T-helper 1 cell treated with Interleukin-12 subunit alpha and Interleukin-12 subunit beta and Interleukin-4 antibody, amounts not matched to agents 30 μg/mL and 1 μg/mL, for 36 hours (primary cell): ENCODE data around the gene BRD3.

Experiments used
- H3K27ac Mint-ChIP-seq: one replicate; pipeline ENCODE4 v1.8.0; 2021; ENCODE audit warnings: mild to moderate bottlenecking, mixed read lengths
- H3K27me3 Mint-ChIP-seq: one replicate; pipeline ENCODE4 v1.8.0; 2021; ENCODE audit warnings: low read depth, mixed read lengths
- H3K36me3 Mint-ChIP-seq: one replicate; pipeline ENCODE4 v1.8.0; 2021; ENCODE audit warnings: low read depth, mixed read lengths
- H3K4me1 Mint-ChIP-seq: one replicate; pipeline ENCODE4 v1.8.0; 2021; ENCODE audit warnings: low read depth, mixed read lengths
- H3K4me3 Mint-ChIP-seq: one replicate; pipeline ENCODE4 v1.8.0; 2021; ENCODE audit warnings: mild to moderate bottlenecking, moderate library complexity, mixed read lengths
- H3K9me3 Mint-ChIP-seq: one replicate; pipeline ENCODE4 v1.8.0; 2021; ENCODE audit warnings: mixed read lengths

Gene BRD3

DNA sequence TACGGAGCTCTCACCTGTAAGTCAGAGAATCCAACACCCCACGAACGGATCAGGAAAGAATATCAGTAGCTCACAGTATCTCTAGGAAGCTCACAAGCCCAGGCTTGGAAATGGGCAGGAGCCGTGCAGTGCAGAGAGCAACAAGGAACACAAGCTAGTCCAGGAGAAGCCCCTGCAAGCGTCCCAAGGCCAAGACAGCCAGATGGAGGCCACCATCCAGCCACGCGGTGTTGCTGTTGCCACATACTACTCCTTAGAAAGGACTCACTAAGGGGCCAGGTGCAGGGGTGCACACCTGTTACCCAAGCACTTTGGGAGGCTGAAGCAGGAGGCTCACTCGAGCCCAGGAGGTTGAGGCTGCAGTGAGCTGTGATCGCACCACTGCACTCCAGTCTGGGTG lies 60.3 kb downstream of the BRD3 start:
- Mint-ChIP-seq H3K36me3 (no peaks in the 10 kb centered on the region), H3K4me1 (no peaks in the 10 kb centered on the region), H3K9me3 (peaks cover 6% of the 10 kb centered on the region), H3K4me3 (no peak overlapping the region), H3K27me3 (no peaks in the 10 kb centered on the region), H3K27ac (no peak overlapping the region)

DNA sequence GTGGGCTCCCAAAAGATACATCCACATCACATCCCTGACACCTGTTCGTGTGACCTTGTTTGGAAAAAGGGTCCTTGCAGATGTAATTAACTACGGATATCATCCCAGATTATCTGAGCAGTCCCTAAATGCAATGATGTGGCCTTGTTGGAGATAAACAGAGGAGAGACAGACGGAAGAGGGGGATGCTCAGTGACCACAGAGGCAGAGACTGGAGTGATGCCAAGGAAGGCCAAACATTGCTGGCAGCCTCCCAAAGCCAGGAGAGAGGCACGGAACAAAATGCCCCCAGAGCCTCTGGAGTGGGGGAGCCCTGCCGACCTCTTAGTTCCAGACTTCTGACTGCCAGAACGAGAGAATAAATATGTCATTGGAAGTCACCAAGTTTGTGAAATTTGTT lies 60.7 kb downstream of the BRD3 start:
- no peaks in the 10 kb centered on the region for H3K27me3 Mint-ChIP-seq
- H3K4me1 Mint-ChIP-seq: no peaks in the 10 kb centered on the region
- H3K9me3 Mint-ChIP-seq: peaks cover 6% of the 10 kb centered on the region
- no peak overlapping the region for H3K4me3 Mint-ChIP-seq
- H3K36me3 Mint-ChIP-seq: no peaks in the 10 kb centered on the region
- H3K27ac Mint-ChIP-seq: no peak overlapping the region

DNA sequence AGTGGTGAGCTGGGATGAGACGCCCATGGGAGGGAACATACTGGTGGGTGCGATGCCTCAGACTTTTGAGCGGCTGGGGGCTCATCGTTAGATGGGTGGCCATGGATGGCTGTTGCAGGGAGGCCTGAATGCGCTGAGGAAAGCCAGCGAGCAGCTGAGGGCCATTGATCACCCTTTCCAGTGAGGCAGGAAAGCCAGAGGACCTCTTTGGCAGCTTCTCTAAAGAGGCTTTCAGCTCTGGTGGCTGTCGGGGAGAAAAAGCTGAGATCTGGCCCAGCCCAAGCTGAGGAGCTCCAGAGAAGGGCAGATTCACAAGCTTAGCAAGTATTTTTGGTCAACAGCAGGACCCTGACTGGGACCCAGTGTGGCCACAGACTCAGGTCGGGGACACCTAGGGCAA lies 62.4 kb downstream of the BRD3 start:
- H3K4me3 Mint-ChIP-seq: no peak overlapping the region
- H3K27ac Mint-ChIP-seq: no peak overlapping the region
- H3K27me3 Mint-ChIP-seq: no peaks in the 10 kb centered on the region
- H3K4me1 Mint-ChIP-seq: no peaks in the 10 kb centered on the region
- H3K9me3 Mint-ChIP-seq: no peaks in the 10 kb centered on the region
- no peaks in the 10 kb centered on the region for H3K36me3 Mint-ChIP-seq

DNA sequence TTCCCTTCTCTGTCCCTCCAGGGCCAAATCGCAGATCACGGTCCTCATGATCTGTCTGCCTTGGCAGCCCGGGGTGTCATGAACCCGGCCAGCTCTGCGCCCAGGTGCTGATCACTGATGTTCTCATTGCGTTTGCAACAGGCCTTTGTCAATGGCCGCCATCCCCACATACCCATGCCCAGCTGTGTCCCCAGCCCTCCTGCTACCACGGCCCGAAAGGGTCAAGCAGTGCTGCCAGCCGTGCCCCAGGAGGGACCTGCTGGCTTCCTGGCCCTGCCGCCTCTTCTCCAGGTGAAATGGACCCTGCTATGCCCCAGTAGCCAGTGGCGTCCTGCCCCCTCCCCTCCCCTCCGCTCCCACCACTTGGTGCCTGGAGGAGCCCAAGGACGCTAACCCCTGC lies 62.9 kb downstream of the BRD3 start:
- H3K9me3 Mint-ChIP-seq: no peaks in the 10 kb centered on the region
- no peak overlapping the region for H3K4me3 Mint-ChIP-seq
- no peaks in the 10 kb centered on the region for H3K4me1 Mint-ChIP-seq
- H3K36me3 Mint-ChIP-seq: no peaks in the 10 kb centered on the region
- H3K27me3 Mint-ChIP-seq: no peaks in the 10 kb centered on the region
- no peak overlapping the region for H3K27ac Mint-ChIP-seq

DNA sequence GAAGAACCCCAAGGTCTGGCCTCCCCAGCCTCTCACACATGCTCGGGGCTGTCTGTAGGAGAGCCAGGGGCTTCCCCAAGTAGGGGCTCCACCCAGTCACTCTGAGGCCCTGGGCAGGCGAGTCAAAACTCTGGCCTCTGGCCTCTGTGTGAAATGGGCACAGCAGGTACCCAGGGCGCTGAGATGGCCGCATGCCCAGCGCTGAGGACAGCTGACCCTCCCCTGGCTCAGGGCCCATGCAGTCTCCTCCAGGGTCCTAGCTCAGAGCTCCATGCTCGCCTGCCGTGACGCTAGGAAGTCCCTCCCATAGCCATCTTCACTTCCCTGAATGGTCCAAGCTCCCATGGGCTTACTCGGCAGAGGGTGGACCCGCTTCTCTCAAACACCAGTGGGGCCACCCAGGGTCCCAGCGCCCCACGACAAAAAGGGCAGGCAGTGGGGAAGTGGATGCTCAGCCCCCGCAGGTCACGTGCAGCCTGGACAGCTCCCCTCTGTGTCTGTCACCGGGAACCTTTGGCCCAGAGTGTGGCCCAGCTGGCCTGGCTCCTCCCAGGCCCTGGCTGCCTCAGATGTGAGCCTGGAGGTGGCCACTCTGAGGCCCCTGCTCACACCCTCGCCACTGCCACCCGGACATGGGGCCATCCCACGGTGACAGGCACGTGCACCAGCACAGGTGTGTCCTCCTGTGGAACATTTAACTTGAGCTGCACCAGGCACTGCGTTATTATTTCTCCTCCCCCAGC lies 63.5 kb downstream of the BRD3 start:
- no peaks in the 10 kb centered on the region for H3K4me1 Mint-ChIP-seq
- H3K4me3 Mint-ChIP-seq: no peak overlapping the region

DNA sequence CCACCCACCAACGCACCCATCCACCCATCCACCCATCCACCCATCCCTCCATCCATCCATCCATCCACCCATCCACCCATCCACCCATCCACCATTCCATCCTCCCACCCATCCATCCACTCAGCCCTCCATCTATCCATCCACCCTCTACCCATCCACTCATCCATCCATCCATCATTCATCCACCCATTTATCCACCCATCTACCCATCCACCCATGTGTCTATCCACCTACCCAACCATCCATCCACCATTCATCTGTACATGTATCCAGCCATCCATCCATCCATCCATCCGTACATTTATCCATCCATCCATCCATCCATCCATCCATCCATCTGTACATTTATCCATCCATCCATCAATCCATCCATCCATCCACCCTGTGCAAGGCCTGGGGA lies 64.6 kb downstream of the BRD3 start:
- H3K4me1 Mint-ChIP-seq: no peaks in the 10 kb centered on the region
- no peaks in the 10 kb centered on the region for H3K36me3 Mint-ChIP-seq
- H3K27ac Mint-ChIP-seq: no peak overlapping the region
- H3K27me3 Mint-ChIP-seq: no peaks in the 10 kb centered on the region
- H3K9me3 Mint-ChIP-seq: no peaks in the 10 kb centered on the region
- no peak overlapping the region for H3K4me3 Mint-ChIP-seq

More for the DNA sequence above, 63.5 kb downstream of the BRD3 start:
- Mint-ChIP-seq H3K27me3 (no peaks in the 10 kb centered on the region), H3K9me3 (no peaks in the 10 kb centered on the region), H3K27ac (no peak overlapping the region), H3K36me3 (no peaks in the 10 kb centered on the region)

DNA sequence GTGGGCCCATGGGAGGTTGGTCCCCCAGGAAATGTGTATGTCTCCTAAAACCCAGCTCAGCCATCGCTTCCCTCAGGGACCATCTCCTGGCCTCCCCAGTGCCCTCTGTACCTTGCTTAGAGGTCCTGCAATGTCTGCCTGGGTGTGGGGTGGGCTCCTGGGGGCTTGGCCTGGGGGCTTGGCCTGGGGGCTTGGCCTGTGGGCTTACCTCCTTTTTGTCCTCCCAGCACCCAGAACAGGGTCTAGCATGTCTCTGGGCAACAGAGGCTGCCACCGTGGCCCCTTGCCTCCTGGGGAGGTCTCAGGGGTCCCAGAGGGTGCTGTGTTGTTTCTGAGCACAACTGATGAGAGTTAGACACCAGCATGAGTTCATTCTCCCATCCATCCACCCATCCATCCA lies 65.0 kb downstream of the BRD3 start:
- Mint-ChIP-seq H3K36me3 (no peaks in the 10 kb centered on the region), H3K4me1 (no peaks in the 10 kb centered on the region), H3K27ac (no peak overlapping the region), H3K27me3 (no peaks in the 10 kb centered on the region), H3K4me3 (no peak overlapping the region), H3K9me3 (no peaks in the 10 kb centered on the region)

DNA sequence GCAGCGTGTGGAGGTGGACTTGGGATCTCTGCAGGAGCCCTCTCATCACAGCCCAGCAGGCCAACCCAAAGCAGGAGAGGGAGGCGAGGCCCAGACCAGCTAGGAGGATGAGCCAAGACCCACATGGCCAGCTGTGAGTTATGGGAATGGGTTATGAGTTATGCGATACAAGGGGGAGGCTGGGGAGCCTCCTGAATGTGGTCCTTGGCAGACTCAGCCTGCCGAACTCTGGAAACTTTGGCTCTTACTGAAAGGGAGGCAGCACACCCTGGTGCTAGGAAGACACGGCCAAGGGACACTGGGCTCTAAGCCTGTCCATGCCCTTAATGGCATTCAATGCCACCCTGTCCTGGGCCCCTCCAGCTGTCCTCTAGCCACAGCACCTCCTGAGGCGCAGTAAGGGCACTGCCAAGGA lies 68.0 kb downstream of the BRD3 start:
- no peaks in the 10 kb centered on the region for H3K36me3 Mint-ChIP-seq
- H3K27ac Mint-ChIP-seq: no peak overlapping the region
- peaks cover 3% of the 10 kb centered on the region for H3K27me3 Mint-ChIP-seq
- H3K9me3 Mint-ChIP-seq: no peaks in the 10 kb centered on the region
- no peak overlapping the region for H3K4me3 Mint-ChIP-seq
- H3K4me1 Mint-ChIP-seq: no peaks in the 10 kb centered on the region

DNA sequence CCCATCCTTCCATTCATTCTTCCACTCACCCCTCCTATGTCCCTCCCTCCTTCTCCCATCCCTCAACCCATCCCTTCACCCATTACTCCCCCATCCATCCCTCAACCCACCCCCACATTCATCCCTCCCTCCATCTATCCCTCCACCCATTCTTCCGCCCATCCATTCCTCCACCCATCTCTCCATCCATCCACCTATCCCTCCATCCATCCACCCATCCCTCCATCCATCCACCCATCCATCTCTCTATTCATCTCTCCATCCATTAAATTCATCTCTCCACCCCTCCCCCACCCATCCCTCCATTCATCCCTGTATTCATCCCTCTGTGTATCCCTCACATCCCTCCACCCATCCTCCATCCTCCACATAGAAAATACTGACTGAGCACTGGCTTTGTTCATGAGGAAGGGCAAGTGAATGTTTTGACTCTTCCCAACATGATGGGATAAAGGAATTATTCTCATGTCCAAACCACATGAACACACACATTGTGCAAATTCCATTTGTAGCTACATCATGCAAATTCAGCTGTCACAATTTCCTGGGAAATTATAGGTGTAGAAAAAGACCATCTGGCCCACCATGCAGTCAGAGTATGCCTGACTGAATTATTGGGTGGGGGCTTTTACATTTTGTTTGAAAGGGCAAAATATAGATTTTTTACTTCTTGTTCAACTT lies 68.8 kb downstream of the BRD3 start:
- Mint-ChIP-seq H3K4me3 (no peak overlapping the region), H3K27ac (no peak overlapping the region), H3K36me3 (no peaks in the 10 kb centered on the region), H3K27me3 (peaks cover 7% of the 10 kb centered on the region), H3K4me1 (no peaks in the 10 kb centered on the region), H3K9me3 (no peaks in the 10 kb centered on the region)

DNA sequence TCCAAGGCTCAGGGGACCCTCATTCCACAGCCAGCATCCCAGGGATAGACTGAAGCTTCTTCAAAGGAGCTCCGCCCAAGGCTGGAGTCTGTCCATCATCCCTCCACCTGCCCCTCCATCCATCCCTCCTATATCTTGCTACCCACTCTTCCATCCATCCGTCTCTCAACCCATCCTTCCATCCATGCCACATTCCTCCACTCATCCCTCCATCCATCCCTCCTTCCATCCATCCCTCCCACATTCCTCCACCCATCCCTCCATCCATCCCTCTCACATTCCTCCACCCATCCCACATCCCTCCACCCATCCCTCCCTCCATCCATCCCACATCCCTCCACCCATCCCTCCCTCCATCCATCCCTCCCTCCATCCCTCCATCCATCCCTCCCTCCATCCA lies 70.2 kb downstream of the BRD3 start:
- Mint-ChIP-seq H3K27me3 (peaks cover 9% of the 10 kb centered on the region), H3K4me1 (no peaks in the 10 kb centered on the region), H3K4me3 (no peak overlapping the region), H3K9me3 (no peaks in the 10 kb centered on the region), H3K27ac (no peak overlapping the region), H3K36me3 (no peaks in the 10 kb centered on the region)

DNA sequence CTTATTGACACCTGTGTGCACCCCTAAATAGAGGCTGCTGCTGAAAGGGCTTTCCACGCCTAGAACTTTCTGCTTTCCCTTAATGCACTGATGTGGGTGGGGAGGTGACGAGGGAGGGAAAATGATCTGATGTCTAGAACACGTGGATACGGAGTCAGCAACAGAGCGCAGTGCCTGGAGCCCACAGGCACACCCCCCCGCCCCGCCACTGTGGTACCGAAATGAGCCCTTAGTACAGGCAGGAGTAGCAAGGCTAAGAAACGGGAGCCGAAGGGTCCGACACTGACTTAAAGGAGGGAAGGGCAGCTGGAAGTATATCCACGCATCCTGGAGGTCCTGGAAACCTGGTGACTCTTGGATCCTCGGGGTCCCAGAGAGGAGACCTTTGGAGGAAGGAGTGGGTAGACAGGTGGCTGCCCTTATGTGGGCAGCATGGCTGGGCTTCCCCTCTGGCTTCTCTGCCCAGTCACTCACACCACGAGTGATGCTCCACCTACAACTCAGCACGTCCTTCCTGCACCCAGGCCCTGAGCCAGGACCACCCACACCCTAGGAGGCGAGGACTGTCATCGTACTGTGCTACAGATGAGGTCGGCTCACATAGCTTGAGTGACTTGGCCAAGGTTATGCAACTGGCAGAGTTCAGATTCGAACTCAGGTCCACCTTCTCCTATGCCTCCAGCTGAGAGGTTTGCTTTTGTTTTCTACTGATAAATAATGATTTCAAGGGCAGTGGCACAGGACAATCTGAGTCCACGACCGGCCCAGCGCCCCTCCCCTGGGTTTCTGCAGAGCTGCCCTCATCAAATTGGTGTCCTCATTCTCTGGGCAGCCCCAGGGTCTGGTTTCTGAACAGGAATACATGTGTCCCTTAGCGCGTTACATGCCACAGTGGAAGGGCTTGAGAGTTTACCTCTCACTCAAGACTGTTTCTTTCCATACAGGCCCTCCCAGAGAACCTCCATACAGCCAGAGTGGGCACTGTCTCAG lies 71.0 kb downstream of the BRD3 start:
- H3K9me3 Mint-ChIP-seq: no peaks in the 10 kb centered on the region
- peaks cover 9% of the 10 kb centered on the region for H3K27me3 Mint-ChIP-seq
- no peak overlapping the region for H3K4me3 Mint-ChIP-seq

DNA sequence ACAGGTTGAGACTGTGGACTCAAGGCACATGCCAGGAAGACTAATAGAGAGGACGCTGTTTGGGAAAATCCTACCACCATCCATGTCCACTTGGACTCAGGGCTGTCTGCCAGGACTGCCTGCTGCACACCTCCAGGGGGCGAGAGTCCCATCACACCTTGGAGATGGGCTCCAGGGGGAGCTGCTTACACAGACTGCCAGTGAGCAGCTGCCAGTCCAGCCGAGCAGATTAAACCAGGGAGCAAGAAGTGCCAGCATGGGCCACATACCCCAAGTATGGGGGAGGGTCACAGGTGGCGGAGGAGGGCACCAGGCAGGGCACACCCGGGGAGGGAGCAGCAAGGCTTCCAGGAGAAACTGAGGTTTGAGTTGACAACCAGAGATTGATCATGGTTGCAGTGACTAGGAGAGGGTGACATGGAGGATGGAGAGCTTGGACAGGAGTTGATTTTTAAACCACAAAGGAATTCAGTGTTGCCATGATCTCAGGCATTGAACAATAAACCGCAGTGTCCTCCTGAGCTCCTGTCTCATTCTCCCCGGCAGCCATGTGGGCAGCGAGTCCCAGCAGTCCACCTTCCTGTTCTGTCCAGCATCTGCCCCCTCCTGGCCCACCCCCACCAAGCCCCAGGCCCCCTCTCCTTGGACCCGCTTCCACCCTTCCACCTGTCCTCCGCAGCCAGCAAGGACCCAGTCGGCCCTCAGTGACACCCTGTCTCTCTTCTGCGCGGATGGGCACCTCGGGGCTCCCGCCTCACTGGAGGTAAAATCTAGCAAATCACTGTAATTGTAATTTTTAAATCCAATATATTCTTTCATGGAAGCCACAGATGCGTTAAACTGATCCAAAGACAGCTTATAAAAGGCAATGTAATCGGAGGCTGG lies 72.6 kb downstream of the BRD3 start:
- Mint-ChIP-seq H3K36me3 (no peaks in the 10 kb centered on the region), H3K27me3 (peaks cover 18% of the 10 kb centered on the region), H3K4me1 (no peaks in the 10 kb centered on the region), H3K27ac (no peak overlapping the region), H3K4me3 (no peak overlapping the region), H3K9me3 (no peaks in the 10 kb centered on the region)

More for the DNA sequence above, 71.0 kb downstream of the BRD3 start:
- H3K36me3 Mint-ChIP-seq: no peaks in the 10 kb centered on the region
- H3K27ac Mint-ChIP-seq: no peak overlapping the region
- H3K4me1 Mint-ChIP-seq: no peaks in the 10 kb centered on the region

DNA sequence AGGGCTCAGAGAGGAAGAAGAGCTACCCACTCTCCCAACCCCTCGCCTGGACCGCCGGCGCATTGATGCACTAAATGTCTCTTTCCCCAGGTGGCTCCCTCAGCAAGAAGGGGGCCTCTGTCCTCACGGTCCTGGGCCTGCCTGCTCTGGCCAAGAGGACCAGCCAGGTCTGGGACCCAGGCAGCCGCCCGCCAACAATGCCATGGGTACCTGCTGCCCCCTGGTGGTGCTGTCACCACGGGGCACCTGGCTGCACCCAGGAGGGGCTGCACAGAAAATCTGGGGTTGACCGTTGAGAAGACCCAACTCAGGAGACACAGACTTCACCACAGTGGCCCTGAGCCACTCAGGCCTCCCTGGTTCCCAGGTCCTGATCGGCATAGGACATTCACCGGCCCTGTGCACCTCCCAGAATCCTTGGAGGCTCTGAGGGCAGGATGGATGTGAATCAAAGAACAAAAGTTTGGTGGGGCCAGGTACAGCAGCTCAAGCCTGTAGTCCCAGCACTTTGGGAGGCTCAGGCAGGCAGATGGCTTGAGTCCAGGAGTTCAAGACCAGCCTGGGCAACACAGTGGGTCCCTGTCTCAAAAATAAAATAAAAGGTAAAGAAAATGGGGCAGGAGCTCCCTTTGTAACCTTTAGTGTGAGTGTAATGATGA lies 73.3 kb downstream of the BRD3 start:
- Mint-ChIP-seq H3K36me3 (no peaks in the 10 kb centered on the region), H3K27me3 (peaks cover 25% of the 10 kb centered on the region), H3K9me3 (no peaks in the 10 kb centered on the region), H3K4me1 (no peaks in the 10 kb centered on the region), H3K27ac (no peak overlapping the region), H3K4me3 (peak overlapping the region; percentile 57)
